Stimulated activated CD4-positive, alpha-beta T cell treated with anti-CD3 and anti-CD28 coated beads, TNF-alpha, amount 100 ng/mL, for 4 hours (primary cell): Measurements from ENCODE around the gene LTF.
"Not testable (repeated sequence)": the region's sequence is repeated elsewhere in the genome, so short reads cannot be mapped to it uniquely, and the experiment has no call there.

Source experiments
- DNase-seq, 3 experiments: peaks; one replicate each; pipeline ENCODE4 v3.0.0-alpha.2; 2020; ENCODE audit warnings: low read depth in 3 of 3

LTF gene

DNA sequence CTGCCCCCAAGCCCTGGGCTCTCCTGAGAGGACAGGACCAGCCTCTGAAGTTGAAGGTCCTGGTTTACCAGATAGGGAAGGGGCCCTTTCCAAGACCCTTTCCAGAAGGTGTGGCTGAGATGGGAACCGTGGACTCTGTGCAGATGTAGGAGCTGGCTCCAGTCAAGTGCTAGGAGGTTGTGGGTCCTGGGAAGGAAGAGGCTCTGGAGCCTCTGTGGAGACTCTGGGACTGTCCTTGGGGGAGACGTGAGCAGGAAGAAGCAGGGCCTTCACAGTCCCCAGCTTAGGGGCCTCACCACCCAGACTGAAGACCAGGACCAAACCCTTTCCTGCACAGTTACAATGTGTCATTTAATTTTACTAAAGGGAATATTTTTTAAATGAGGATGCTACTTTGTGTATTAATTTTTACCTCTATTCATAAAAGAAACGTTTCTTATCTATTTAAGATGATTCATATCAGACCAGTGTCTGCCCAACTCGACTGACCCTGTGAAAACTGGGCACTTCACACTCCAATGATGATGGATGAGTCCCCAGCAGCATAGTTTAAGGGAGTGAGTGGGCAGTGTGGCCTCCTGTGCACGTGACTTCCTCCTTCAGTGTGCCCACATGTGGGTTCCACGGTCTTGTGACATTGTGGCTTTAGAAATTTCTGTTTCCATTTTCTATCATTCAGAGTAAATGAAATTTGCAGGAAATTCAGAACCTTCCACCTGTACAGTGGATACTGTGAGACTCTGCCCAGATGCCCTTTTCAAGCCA, 68.8 kb downstream of the LTF start:
- DNase-seq, result no peak

DNA sequence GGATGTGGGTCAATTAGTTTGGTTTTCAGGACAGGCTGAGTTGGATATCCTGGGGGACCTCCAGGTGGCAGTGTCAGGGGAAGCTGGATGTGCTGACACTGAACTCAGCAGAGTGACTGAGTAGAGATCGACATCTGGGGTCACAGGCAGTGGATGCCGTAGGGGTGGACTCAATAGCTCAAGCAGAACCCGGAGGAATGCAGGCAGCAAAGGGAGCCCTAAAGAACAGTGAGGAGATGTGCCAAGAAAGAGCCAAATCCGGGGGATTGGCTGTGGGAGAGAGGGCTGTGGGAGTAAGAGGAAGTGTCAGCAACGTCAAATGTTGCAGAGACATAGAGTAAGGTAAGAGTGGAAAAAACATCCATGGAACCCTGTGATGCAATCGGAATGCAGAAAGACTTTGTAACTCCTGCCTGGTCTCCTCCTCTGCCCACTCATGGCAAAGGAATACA, 69.5 kb downstream of the LTF start:
- no peak for DNase-seq

DNA sequence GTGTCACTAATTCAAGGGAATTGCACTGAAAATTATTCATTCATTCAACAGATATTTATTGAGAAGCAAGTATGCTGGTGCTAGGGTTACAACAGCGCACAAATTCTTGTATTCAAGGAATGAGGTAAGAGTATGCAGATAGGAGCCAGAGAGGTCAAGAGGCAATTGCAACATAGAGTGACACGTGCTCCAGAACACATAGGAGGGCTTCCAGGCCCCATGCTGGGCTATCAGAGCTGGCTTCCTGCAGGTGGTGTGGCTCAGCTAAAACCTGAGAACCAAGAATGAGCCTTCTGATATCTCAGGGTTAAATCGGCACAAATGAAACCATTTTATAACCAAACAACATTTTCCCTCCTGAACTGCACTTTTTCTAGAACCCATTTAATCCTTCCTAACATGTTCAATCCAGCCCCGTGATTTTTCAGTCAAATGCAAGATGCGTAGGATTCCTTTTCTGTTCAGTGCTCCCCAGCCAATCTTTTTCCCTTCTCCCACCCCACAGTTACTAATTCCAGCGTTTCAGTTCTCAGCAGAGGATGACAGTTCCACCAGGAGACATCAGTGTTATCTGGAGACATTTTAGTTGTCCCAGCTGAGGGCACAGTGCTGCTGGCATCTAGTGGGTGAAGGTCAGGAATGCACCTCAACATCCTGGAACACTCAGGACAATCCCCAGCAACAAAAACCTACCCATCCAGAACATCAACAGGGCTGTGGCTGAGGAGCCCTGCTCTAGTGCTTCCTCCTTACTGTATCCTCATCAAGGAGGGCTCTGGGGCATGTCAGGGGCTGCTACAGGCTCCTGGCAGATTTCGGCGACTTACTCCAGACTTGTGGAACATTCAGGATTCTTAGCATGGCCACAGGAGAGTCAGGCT, 70.9 kb downstream of the LTF start:
- no peak for DNase-seq

DNA sequence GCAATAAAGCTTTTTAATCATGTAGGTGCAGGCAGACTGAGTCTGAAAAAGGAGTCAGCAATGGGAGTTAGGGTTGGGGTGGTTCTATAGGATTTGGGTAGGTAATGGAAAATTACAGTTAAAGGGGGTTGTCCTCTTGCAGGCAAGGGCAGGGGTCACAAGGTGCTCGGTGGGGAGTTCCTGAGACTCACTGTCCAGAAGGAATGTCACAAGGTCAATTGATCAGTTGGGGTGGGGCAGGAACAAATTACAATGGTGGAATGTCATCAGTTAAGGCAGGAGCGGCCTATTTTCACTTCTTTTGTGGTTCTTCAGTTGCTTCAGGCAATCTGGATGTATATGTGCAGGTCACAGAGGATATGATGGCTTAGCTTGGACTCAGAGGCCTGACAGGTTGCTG, 71.7 kb downstream of the LTF start:
- DNase-seq, result no peak

DNA sequence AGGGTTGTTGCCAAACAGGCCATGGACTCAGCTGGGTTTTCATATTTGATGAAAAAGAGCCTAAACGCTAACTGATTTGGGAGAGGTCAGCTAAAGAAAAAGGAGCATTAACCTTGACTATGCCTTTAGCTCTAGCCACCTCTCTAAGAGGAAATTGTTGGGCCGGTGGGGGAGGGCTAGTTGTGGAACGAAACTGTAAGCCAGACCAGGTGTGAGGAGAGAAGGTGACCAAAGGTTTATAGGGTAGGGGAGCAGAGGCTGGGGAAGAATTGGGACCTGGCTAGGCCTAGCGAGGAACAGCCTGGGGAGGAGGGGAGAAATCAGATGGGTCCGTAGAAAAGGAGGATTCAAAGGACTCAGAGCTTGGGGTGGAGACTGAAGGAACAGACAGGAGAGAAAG, 73.2 kb downstream of the LTF start:
- not testable (repeated sequence) for DNase-seq

DNA sequence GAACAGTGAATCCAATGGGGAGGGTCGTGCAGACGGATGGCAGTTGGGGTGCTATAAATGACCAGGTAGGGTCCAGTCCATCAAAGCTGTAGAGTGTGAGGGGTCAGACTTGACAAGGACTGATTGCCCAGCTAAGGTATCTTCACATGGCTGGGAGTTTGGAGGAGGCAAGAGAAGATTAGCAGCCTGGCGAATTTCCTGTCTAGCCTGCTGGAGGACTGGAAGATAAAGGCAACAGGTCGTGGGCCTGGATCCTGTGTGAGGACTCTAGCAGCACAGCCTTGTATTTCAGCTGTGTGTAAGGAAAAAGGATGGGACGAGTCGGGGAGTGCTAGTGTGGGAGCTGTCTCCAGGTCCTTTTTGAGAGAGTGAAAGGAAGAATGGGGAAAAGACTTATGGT, 75.4 kb downstream of the LTF start:
- no peak for DNase-seq

DNA sequence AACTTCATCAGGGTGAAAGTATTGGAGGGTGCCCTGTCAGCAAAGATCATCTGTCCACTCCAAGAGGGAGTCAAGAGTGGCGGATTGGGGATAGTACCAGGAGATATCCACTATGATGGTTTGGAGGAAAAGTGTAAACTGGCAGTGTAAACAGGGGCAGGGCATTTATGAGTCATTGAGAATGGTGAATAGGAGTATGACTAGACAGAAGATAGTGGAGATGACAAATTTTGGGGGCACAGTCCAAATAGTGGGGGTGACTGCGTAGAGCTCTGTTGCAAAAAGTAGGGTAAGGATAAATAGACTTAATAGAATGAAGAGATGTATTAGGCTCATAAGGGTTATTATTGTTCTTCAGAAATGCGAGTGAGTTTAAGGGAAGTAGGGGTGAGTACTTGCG, 75.9 kb downstream of the LTF start:
- DNase-seq, result not testable (repeated sequence)

DNA sequence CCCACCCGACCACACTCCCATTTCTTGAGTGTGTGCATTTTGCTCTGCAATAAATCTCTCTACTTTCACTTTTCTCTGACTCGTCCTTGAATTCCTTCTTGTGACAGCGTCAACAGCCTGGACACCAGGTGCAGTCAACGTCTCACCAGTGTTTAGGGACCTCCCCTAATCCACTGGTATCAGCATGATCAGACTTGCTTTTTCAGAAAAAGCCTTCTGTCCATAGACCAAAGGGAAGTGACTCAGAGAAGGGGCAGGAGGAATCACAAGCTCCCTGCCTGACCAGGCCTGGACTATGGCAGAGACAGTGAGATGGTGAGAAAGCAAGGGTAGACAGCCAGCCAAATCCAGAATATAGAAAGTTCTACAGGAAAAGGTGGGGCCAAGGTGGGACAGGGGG, 78.5 kb downstream of the LTF start:
- no peak for DNase-seq
